MG63 (cell line): ENCODE results near the gene FAM185A. TPM values are rescaled to one million over a fixed set of nuclear protein-coding genes. Genes with fewer than 3 reads are reported as not detected.
A peak's percentile ranks its signal among the peaks of the same experiment; 100 is the strongest.
"Not testable (repeated sequence)": the region's sequence is repeated elsewhere in the genome, so short reads cannot be mapped to it uniquely, and the experiment has no call there.

Experiments
- DNase-seq: peaks from one replicate; pipeline ENCODE4 v3.0.0-alpha.2; 2020
- H3K27me3 ChIP-seq: fragments of 250-450 bp; sonication (Bioruptor Pico); 2 replicates; pipeline ENCODE4 v1.5.1; 2020; ENCODE audit warnings: mild to moderate bottlenecking, moderate library complexity
- H3K36me3 ChIP-seq: fragments of 250-450 bp; sonication (Bioruptor Pico); 2 replicates; pipeline ENCODE4 v1.5.1; 2020; ENCODE audit warnings: mild to moderate bottlenecking, moderate library complexity
- H3K4me3 ChIP-seq: fragments of 250-450 bp; sonication (Bioruptor Pico); 2 replicates; pipeline ENCODE4 v1.5.1; 2020; ENCODE audit warnings: mild to moderate bottlenecking, moderate library complexity
- H3K9me3 ChIP-seq: fragments of 250-450 bp; sonication (Bioruptor Pico); 2 replicates; pipeline ENCODE4 v1.5.1; 2020; ENCODE audit warnings: mild to moderate bottlenecking, moderate library complexity
- total RNA-seq: library from RNA; depleted of rRNA; stranded (reverse); fragments of >200 nt; shearing (Covaris generic); gene quantifications from 2 replicates; pipeline ENCODE4 v1.2.3, GENCODE V29; 2014; ENCODE audit warnings: low replicate concordance; rRNA removed

Gene FAM185A
- total RNA-seq = 3.7 and 11.2 TPM in 2 replicates

GRCh38 chr7:102748605-102749444 lies at the start of gene FAM185A:
Gene FAM185A (plus strand): TSS chr7:102748999. CDS start chr7:102749208, 209 bp downstream.
- H3K36me3 ChIP-seq = not testable (repeated sequence)

GRCh38 chr7:102713011-102713690 lies 35.6 kb upstream of the FAM185A start:
- H3K4me3 ChIP-seq, DNase-seq: not testable (repeated sequence)

More at GRCh38 chr7:102748605-102749444, at the start of gene FAM185A:
- H3K4me3 ChIP-seq = peak within 1 kb of the TSS; percentile 53
- H3K9me3 ChIP-seq, H3K27me3 ChIP-seq: not testable (repeated sequence)
- DNase-seq = peak; percentile 97

GRCh38 chr7:102713691-102714080 lies 35.1 kb upstream of the FAM185A start:
- H3K4me3 ChIP-seq, DNase-seq, H3K27me3 ChIP-seq, H3K36me3 ChIP-seq, H3K9me3 ChIP-seq: not testable (repeated sequence)

More at GRCh38 chr7:102713011-102713690, 35.6 kb upstream of the FAM185A start:
- H3K9me3 ChIP-seq, H3K27me3 ChIP-seq, H3K36me3 ChIP-seq: not testable (repeated sequence)

DNA sequence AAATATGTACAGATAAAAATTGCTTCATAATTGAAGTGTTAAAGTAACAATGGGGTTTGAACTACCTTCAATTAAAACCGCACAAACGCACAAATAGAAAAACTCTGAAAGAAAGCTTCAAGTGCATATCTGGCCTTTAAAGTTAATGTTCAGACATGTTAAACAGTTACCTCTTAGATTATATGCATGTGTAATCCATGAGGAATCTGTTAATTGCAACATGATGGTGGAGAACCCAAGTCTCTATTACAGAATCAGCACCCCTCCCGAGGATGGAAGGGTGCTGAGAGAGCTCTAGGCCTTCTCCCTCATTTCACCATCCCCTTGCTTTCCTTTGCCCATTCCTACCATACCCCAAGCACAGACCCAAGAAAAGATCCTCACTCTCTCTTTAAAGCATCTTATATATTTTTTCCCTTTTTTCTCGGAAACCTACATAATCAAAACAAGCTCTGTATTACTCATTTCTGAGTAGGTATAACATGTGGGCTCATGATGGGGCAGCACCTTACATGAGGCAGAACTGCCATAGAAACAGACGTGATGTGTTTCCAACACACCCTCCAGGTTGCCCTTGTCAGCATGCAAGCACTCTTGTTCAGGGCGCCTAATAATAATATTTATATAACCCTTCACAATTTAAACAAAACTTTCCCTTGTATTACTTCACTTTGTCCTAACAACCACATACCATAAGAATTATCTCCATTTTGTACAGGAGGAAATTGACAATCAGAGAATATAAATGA lies 33.9 kb upstream of the FAM185A start:
- not testable (repeated sequence) for H3K27me3 ChIP-seq, H3K36me3 ChIP-seq, H3K4me3 ChIP-seq, DNase-seq, H3K9me3 ChIP-seq

DNA sequence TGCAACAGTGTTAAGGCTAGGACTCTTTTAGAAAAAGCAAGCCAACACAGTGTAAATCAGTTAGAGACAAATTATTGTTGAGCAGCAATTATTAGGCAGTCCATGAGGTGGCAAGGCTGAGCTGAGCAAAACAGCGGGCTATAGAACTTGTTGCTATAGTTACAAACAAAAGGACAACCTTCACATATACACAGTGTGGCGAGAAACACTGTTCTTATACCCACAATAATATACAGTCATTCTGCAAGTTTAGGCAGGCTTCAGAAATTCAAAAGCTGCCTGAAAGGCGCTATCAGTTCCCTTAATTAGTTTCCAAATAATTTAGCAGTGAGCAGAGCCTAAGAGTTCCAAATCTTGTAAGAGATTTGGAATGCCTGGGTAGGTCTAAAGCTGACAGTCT lies 33.1 kb upstream of the FAM185A start:
- not testable (repeated sequence) for H3K36me3 ChIP-seq, DNase-seq, H3K4me3 ChIP-seq, H3K9me3 ChIP-seq, H3K27me3 ChIP-seq

- not testable (repeated sequence) for DNase-seq, H3K9me3 ChIP-seq, H3K36me3 ChIP-seq, H3K27me3 ChIP-seq, H3K4me3 ChIP-seq
Observed at GRCh38 chr7:102718491-102718890, 30.3 kb upstream of the FAM185A start.

DNA sequence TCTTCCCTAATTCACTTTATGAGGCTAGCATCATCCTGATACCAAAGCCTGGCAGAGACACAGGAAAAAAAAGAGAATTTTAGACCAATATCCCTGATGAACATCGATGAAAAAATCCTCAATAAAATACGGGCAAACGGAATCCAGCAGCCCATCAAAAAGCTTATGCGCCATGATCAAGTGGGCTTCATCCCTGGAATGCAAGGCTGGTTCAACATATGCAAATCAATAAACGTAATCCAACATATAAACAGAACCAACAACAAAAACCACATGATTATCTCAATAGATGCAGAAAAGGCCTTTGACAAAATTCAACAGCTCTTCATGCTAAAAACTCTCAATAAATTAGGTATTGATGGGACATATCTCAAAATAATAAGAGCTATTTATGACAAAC lies 22.6 kb upstream of the FAM185A start:
- not testable (repeated sequence) for H3K27me3 ChIP-seq, H3K4me3 ChIP-seq, H3K36me3 ChIP-seq, H3K9me3 ChIP-seq, DNase-seq

GRCh38 chr7:102729670-102730069 lies 19.1 kb upstream of the FAM185A start:
- H3K36me3 ChIP-seq, H3K4me3 ChIP-seq, H3K27me3 ChIP-seq, DNase-seq, H3K9me3 ChIP-seq: not testable (repeated sequence)

GRCh38 chr7:102730431-102730830 lies 18.4 kb upstream of the FAM185A start:
- H3K4me3 ChIP-seq, DNase-seq, H3K36me3 ChIP-seq, H3K27me3 ChIP-seq, H3K9me3 ChIP-seq: not testable (repeated sequence)

DNA sequence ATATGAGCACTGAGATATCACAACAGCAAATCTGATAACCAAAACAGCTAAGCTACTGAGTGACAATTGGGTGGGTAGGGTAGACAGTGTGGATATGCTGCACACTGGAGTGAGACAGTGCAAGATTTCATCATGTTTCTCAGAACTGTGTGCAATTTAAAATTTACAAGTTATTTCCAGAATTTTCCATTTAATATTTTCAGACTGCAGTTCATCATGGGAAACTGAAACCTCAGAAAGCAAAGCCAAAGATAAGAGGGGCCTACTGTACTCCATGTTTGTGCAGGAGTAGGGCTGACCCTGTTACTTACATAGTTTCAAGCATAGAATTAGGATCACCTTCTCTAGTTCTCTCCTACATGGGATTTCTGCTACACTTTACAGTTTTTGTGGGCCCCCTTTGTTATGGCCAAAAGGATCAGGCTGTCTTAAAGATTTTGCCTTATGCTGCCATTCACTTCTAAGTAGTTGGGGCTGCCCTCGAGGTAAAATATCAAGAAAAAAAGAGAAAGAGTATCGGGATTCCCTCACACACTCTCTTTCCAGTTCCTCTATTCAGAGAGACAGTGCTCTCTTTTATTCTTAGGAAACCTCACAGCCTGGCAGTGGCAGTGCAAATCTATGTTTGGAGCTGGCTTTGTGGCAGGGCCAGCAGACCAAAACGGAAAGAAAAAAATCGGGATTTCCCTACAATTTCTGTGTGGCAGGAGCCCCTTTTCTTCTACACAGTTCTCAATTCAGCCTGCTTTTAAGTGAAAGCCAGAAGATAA lies 6.6 kb upstream of the FAM185A start:
- not testable (repeated sequence) for DNase-seq, H3K4me3 ChIP-seq, H3K9me3 ChIP-seq, H3K36me3 ChIP-seq, H3K27me3 ChIP-seq

DNA sequence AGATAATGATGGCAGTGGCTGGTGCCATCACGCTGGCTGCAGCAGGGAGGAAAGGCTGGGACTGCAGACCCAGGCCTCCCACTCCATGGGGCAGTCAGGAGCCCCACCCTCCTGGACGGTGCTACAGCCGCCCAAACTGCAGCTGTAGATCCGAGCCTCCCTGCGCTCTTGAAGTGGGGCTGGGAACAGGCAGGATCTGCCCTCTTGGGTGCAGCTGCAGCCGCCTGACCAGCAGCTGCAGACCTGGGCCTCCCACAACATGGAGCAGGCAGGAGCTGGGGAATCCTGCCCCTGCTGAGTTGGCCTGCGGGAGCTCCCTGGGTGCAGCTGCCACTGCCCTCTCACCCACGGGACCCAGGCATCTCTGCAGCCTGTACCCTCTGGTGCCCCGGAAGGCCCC lies 4.9 kb upstream of the FAM185A start:
- not testable (repeated sequence) for DNase-seq, H3K9me3 ChIP-seq, H3K36me3 ChIP-seq, H3K27me3 ChIP-seq, H3K4me3 ChIP-seq

DNA sequence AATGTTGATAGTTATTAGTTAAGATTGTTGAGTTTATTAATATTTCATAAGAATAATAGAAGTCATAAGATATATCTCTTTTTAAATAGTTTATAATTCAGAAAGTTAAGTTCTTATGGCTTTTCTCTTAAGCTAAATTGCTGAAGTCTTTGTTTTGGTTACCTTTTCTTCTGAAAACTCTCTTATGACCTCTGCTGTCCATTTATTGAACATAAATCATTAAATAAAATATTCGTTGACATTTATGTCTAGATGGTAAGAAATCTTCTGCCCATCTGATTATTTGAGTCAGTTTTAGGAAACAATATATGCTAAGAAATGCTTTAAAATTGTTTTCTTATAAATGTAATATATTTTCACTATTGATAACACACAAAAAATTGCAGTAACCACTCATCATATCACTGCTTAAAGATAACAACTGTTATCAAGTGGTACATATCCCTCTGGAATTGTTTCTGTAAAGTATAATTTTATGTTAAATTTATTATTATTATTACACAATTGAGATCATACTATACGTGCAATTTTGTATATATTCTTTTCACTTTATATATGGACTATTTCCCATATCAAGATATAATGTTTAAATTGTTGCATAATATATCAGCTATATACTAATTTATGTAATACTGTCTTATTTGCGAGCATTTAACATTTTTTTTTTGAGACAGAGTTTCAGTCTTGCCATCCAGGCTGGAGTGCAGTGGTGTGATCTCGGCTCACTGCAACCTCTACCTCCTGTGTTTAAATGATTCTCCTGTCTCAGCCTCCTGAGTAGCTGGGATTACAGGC lies 3.1 kb upstream of the FAM185A start:
- H3K9me3 ChIP-seq, H3K4me3 ChIP-seq, H3K36me3 ChIP-seq, H3K27me3 ChIP-seq, DNase-seq: not testable (repeated sequence)

DNA sequence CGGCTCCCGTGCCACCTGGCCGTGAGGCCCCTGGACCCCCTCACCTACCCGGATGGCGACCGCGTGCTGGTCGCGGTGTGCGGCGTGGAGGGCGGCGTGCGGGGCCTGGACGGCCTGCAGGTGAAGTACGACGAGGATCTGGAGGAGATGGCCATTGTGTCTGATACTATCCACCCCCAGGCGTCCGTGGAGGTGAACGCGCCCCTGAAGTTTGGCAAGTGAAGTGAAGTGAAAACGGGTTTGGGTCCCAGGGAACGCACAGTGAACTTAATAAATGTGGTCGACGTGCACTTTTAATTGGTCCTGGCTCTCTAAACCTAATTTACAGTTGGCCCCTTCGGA lies 617 bp downstream of the FAM185A start:
- peak overlapping the region; percentile 53 for H3K4me3 ChIP-seq
- not testable (repeated sequence) for H3K9me3 ChIP-seq, DNase-seq, H3K27me3 ChIP-seq, H3K36me3 ChIP-seq

- H3K27me3 ChIP-seq, DNase-seq, H3K36me3 ChIP-seq, H3K4me3 ChIP-seq, H3K9me3 ChIP-seq: not testable (repeated sequence)
Observed at GRCh38 chr7:102758227-102758626, 9.4 kb downstream of the FAM185A start.

DNA sequence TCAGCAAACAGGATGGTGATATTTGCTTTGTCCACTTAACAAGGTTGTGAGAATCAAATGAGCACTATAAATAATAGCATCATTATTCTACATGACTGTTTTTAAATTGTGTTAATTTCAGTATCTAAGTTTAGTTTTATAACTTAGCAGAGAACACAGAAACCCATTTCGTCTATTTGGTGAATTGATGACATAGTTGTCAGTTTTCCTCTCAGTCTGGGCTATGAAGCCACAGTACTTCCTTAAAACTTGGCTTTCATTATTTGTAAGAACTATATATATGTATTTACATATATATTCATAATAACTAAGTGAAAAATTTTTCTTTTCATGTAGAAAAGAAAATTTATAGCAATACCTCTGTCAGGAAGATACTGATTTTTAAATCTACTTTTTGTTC lies 11.1 kb downstream of the FAM185A start:
- H3K9me3 ChIP-seq, H3K36me3 ChIP-seq, H3K4me3 ChIP-seq, DNase-seq, H3K27me3 ChIP-seq: not testable (repeated sequence)

DNA sequence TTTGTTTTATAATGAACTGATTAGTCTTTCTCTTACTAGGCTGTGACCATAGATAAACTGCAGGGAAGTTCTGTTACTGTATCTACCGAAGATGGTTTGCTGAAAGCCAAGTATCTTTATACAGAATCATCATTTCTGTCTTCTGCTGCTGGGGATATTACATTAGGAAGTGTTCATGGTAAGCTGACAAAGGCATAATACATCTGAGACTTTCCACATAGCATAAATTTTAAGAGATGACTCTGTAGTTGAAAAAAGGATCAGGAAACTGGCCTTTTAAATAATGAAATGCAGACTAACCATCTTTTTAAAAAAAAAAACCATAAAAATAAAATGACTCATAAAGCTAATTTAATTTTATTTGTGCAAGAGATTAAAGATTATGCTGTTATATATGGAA lies 12.4 kb downstream of the FAM185A start:
- H3K27me3 ChIP-seq, H3K9me3 ChIP-seq, H3K4me3 ChIP-seq, DNase-seq, H3K36me3 ChIP-seq: not testable (repeated sequence)
